ENCODE measurements around the gene C6orf58.

Gene C6orf58

GRCh38 chr6:127576874-127577273 is at the start of gene C6orf58:
TSS of gene C6orf58 (plus strand) at chr6:127577174. CDS start at chr6:127577186, 12 bp downstream.
- H3K36me3 ChIP-seq (ENCODE audit: control insufficient read depth, insufficient read depth, low read length) = no peaks in the 10 kb centered on the region
- H3K9ac ChIP-seq (ENCODE audit: low read length) = no peak within 1 kb of the TSS
- no peaks in the 10 kb centered on the region for H3K9me3 ChIP-seq (ENCODE audit: control insufficient read depth, insufficient read depth, low read depth, low read length)
- H3K4me1 ChIP-seq (ENCODE audit: control insufficient read depth, insufficient read depth, low read length) = no peaks in the 10 kb centered on the region
- H3K4me3 ChIP-seq (ENCODE audit: low read depth, low read length) = no peak within 1 kb of the TSS
- H3K27ac ChIP-seq (ENCODE audit: low read depth, low read length) = no peak within 1 kb of the TSS
- no peaks in the 10 kb centered on the region for H3K27me3 ChIP-seq (ENCODE audit: control insufficient read depth, insufficient read depth, low read length)

- H3K36me3 ChIP-seq (ENCODE audit: control insufficient read depth, insufficient read depth, low read length) = no peaks in the 10 kb centered on the region
- no peaks in the 10 kb centered on the region for H3K27me3 ChIP-seq (ENCODE audit: control insufficient read depth, insufficient read depth, low read length)
- no peaks in the 10 kb centered on the region for H3K4me1 ChIP-seq (ENCODE audit: control insufficient read depth, insufficient read depth, low read length)
- H3K27ac ChIP-seq (ENCODE audit: low read depth, low read length) = no peak overlapping the region
- no peak overlapping the region for H3K9ac ChIP-seq (ENCODE audit: low read length)
- H3K4me3 ChIP-seq (ENCODE audit: low read depth, low read length) = no peak overlapping the region
- no peaks in the 10 kb centered on the region for H3K9me3 ChIP-seq (ENCODE audit: control insufficient read depth, insufficient read depth, low read depth, low read length)
Observed at GRCh38 chr6:127533011-127533410, 44.0 kb upstream of the C6orf58 start.

- Histone ChIP-seq H3K9ac (ENCODE audit: low read length) (no peak overlapping the region), H3K4me3 (ENCODE audit: low read depth, low read length) (no peak overlapping the region), H3K9me3 (ENCODE audit: control insufficient read depth, insufficient read depth, low read depth, low read length) (no peaks in the 10 kb centered on the region), H3K4me1 (ENCODE audit: control insufficient read depth, insufficient read depth, low read length) (no peaks in the 10 kb centered on the region), H3K27ac (ENCODE audit: low read depth, low read length) (no peak overlapping the region), H3K36me3 (ENCODE audit: control insufficient read depth, insufficient read depth, low read length) (no peaks in the 10 kb centered on the region), H3K27me3 (ENCODE audit: control insufficient read depth, insufficient read depth, low read length) (no peaks in the 10 kb centered on the region)
Observed at GRCh38 chr6:127533736-127534135, 43.2 kb upstream of the C6orf58 start.

GRCh38 chr6:127538750-127539264 is 38.2 kb upstream of the C6orf58 start:
- no peaks in the 10 kb centered on the region for H3K27me3 ChIP-seq (ENCODE audit: control insufficient read depth, insufficient read depth, low read length)
- no peak overlapping the region for H3K27ac ChIP-seq (ENCODE audit: low read depth, low read length)
- no peaks in the 10 kb centered on the region for H3K9me3 ChIP-seq (ENCODE audit: control insufficient read depth, insufficient read depth, low read depth, low read length)
- no peaks in the 10 kb centered on the region for H3K36me3 ChIP-seq (ENCODE audit: control insufficient read depth, insufficient read depth, low read length)
- H3K4me1 ChIP-seq (ENCODE audit: control insufficient read depth, insufficient read depth, low read length) = no peaks in the 10 kb centered on the region
- H3K4me3 ChIP-seq (ENCODE audit: low read depth, low read length) = no peak overlapping the region
- H3K9ac ChIP-seq (ENCODE audit: low read length) = no peak overlapping the region

DNA sequence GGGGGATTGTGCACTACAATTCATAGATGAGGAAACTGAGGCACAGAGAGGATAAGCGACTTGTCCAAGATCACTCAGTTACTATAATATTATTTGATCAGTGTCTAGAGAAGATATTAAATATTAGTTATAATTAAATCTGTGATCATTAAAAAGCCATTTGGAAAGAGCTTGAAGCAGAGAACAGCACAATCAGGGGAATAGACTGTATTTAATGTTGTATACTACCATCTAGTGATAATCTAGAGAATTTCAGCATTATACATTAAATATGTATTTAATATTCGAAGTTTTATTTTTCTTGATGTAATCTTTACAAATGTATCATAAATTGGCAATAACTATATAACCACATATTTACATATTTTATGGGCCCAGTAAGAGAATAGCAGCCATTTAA is 37.7 kb upstream of the C6orf58 start:
- H3K36me3 ChIP-seq (ENCODE audit: control insufficient read depth, insufficient read depth, low read length) = no peaks in the 10 kb centered on the region
- no peak overlapping the region for H3K27ac ChIP-seq (ENCODE audit: low read depth, low read length)
- no peaks in the 10 kb centered on the region for H3K27me3 ChIP-seq (ENCODE audit: control insufficient read depth, insufficient read depth, low read length)
- H3K4me1 ChIP-seq (ENCODE audit: control insufficient read depth, insufficient read depth, low read length) = no peaks in the 10 kb centered on the region
- H3K4me3 ChIP-seq (ENCODE audit: low read depth, low read length) = no peak overlapping the region
- H3K9me3 ChIP-seq (ENCODE audit: control insufficient read depth, insufficient read depth, low read depth, low read length) = no peaks in the 10 kb centered on the region
- no peak overlapping the region for H3K9ac ChIP-seq (ENCODE audit: low read length)

DNA sequence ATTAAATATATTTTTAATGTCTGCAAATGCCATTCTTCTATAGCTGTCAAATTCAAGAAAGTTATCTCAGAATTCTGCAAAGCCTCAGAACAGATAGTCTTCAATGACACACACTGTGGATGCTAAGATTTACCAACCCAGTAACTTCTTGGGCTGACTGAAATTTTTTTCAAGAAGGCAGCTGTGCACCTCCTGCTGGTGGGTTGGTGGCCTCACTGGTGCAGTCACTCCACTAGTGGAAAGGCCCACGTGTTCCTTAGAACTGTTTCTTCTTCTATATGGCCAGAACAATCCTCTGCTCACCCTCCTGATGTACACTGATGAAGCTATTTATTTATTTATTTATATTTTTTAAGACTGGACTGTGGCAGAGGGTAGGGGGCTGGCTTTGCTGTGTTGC is 29.8 kb upstream of the C6orf58 start:
- H3K9ac ChIP-seq (ENCODE audit: low read length) = no peak overlapping the region
- no peaks in the 10 kb centered on the region for H3K36me3 ChIP-seq (ENCODE audit: control insufficient read depth, insufficient read depth, low read length)
- no peaks in the 10 kb centered on the region for H3K27me3 ChIP-seq (ENCODE audit: control insufficient read depth, insufficient read depth, low read length)
- H3K4me1 ChIP-seq (ENCODE audit: control insufficient read depth, insufficient read depth, low read length) = no peaks in the 10 kb centered on the region
- H3K4me3 ChIP-seq (ENCODE audit: low read depth, low read length) = no peak overlapping the region
- no peak overlapping the region for H3K27ac ChIP-seq (ENCODE audit: low read depth, low read length)
- H3K9me3 ChIP-seq (ENCODE audit: control insufficient read depth, insufficient read depth, low read depth, low read length) = no peaks in the 10 kb centered on the region

DNA sequence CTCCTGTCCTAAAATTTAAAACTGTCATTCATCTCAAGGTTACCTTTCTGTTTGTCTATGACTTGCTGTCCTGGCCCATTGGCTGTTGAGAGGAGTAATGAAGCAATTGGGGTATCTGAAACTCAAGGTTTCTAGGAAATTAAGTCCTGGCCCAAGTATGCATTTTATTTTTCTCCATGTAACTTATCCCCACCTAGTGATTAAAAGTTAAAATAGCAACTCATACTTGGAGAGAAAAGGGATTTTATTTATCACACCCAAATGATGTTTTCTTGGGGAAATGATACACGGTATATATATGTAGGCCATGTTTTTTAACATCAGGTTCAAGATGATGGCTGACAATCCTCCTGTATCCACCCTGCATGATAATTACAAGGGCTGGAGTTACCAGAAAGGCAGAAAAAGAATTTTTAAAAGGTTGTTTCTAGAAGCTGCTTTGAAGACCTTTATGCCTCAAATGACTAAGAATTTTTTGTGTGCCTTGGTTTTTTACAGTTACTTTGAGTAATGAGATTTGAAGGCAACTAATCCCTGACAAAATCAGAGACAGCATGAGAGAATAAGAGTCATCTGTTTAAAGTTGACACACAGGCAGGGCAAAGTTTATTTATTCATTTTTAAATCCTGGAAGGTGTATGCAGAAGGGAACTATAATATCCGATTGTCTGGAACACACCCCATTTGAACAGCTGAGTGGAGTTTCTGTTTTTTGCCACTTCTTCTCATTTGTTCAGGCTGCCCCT is 28.9 kb upstream of the C6orf58 start:
- Histone ChIP-seq H3K27ac (ENCODE audit: low read depth, low read length) (no peak overlapping the region), H3K4me1 (ENCODE audit: control insufficient read depth, insufficient read depth, low read length) (no peaks in the 10 kb centered on the region), H3K9ac (ENCODE audit: low read length) (no peak overlapping the region), H3K4me3 (ENCODE audit: low read depth, low read length) (no peak overlapping the region), H3K27me3 (ENCODE audit: control insufficient read depth, insufficient read depth, low read length) (no peaks in the 10 kb centered on the region), H3K9me3 (ENCODE audit: control insufficient read depth, insufficient read depth, low read depth, low read length) (no peaks in the 10 kb centered on the region), H3K36me3 (ENCODE audit: control insufficient read depth, insufficient read depth, low read length) (no peaks in the 10 kb centered on the region)

DNA sequence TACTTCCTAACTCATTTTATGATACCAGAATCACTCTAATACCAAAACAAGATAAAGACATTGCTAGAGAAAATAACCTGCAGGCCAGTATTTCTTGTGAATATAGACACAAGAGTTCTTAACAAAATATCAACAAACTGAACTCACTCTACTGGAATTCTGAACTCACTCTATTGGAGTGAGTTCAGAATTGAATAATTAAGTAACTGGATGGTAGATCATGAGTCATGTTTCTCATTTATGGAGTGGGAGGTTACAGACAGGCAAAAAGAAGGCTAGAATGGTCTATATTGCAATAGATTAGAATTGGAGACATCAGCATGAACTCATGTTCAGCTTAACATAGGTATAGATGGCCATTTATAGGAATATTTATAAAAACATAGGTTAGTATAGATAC is 26.6 kb upstream of the C6orf58 start:
- no peak overlapping the region for H3K27ac ChIP-seq (ENCODE audit: low read depth, low read length)
- H3K4me3 ChIP-seq (ENCODE audit: low read depth, low read length) = no peak overlapping the region
- H3K27me3 ChIP-seq (ENCODE audit: control insufficient read depth, insufficient read depth, low read length) = no peaks in the 10 kb centered on the region
- H3K4me1 ChIP-seq (ENCODE audit: control insufficient read depth, insufficient read depth, low read length) = no peaks in the 10 kb centered on the region
- H3K9ac ChIP-seq (ENCODE audit: low read length) = no peak overlapping the region
- H3K36me3 ChIP-seq (ENCODE audit: control insufficient read depth, insufficient read depth, low read length) = no peaks in the 10 kb centered on the region
- H3K9me3 ChIP-seq (ENCODE audit: control insufficient read depth, insufficient read depth, low read depth, low read length) = no peaks in the 10 kb centered on the region

GRCh38 chr6:127554435-127555006 is 22.5 kb upstream of the C6orf58 start:
- Histone ChIP-seq H3K4me1 (ENCODE audit: control insufficient read depth, insufficient read depth, low read length) (no peaks in the 10 kb centered on the region), H3K27ac (ENCODE audit: low read depth, low read length) (no peak overlapping the region), H3K27me3 (ENCODE audit: control insufficient read depth, insufficient read depth, low read length) (no peaks in the 10 kb centered on the region), H3K4me3 (ENCODE audit: low read depth, low read length) (no peak overlapping the region), H3K9me3 (ENCODE audit: control insufficient read depth, insufficient read depth, low read depth, low read length) (no peaks in the 10 kb centered on the region), H3K9ac (ENCODE audit: low read length) (no peak overlapping the region), H3K36me3 (ENCODE audit: control insufficient read depth, insufficient read depth, low read length) (no peaks in the 10 kb centered on the region)

DNA sequence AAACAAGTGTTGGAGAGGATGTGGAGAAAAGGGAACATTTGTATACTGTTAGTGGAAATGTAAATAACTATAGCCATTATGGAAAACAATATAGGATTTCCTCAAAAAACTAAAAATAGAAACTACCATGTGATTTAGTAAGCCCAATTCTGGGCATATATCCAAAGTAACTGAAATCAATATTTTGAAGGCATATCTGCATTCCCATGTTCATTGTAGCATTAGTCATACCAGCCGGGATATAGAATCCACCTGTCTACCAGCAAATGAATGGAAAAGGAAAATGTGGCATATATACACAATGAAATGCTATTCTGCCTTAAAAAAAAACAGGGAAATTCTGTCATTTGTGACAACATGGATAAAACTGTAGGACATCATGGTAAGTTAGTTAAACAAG is 15.3 kb upstream of the C6orf58 start:
- no peaks in the 10 kb centered on the region for H3K4me1 ChIP-seq (ENCODE audit: control insufficient read depth, insufficient read depth, low read length)
- H3K27me3 ChIP-seq (ENCODE audit: control insufficient read depth, insufficient read depth, low read length) = no peaks in the 10 kb centered on the region
- no peaks in the 10 kb centered on the region for H3K9me3 ChIP-seq (ENCODE audit: control insufficient read depth, insufficient read depth, low read depth, low read length)
- no peak overlapping the region for H3K9ac ChIP-seq (ENCODE audit: low read length)
- H3K27ac ChIP-seq (ENCODE audit: low read depth, low read length) = no peak overlapping the region
- H3K4me3 ChIP-seq (ENCODE audit: low read depth, low read length) = no peak overlapping the region
- no peaks in the 10 kb centered on the region for H3K36me3 ChIP-seq (ENCODE audit: control insufficient read depth, insufficient read depth, low read length)

- H3K4me3 ChIP-seq (ENCODE audit: low read depth, low read length) = no peak overlapping the region
- no peaks in the 10 kb centered on the region for H3K27me3 ChIP-seq (ENCODE audit: control insufficient read depth, insufficient read depth, low read length)
- no peak overlapping the region for H3K27ac ChIP-seq (ENCODE audit: low read depth, low read length)
- H3K9me3 ChIP-seq (ENCODE audit: control insufficient read depth, insufficient read depth, low read depth, low read length) = no peaks in the 10 kb centered on the region
- H3K9ac ChIP-seq (ENCODE audit: low read length) = no peak overlapping the region
- H3K36me3 ChIP-seq (ENCODE audit: control insufficient read depth, insufficient read depth, low read length) = no peaks in the 10 kb centered on the region
- no peaks in the 10 kb centered on the region for H3K4me1 ChIP-seq (ENCODE audit: control insufficient read depth, insufficient read depth, low read length)
Observed at GRCh38 chr6:127564761-127565160, 12.2 kb upstream of the C6orf58 start.

Data from HUES6 (cell line).